Mucosa of gallbladder (tissue), 1 donor: ENCODE results near the gene CDSN. TPM values are rescaled to one million over a fixed set of nuclear protein-coding genes. Genes with fewer than 3 reads are reported as not detected.

ENCODE experiments used
- DNase-seq: peaks from one replicate; pipeline ENCODE4 v3.0.0-alpha.2; 2020; ENCODE audit warnings: low spot score
- total RNA-seq: library from RNA; stranded (reverse); gene quantifications from one replicate; pipeline ENCODE4 v1.2.1, GENCODE V29; 2021
- donor health status: DM: no; HTN: no; CAD: no.

The CDSN gene
- total RNA-seq, 1 donor from 2014 or later = 0.17 TPM

DNA sequence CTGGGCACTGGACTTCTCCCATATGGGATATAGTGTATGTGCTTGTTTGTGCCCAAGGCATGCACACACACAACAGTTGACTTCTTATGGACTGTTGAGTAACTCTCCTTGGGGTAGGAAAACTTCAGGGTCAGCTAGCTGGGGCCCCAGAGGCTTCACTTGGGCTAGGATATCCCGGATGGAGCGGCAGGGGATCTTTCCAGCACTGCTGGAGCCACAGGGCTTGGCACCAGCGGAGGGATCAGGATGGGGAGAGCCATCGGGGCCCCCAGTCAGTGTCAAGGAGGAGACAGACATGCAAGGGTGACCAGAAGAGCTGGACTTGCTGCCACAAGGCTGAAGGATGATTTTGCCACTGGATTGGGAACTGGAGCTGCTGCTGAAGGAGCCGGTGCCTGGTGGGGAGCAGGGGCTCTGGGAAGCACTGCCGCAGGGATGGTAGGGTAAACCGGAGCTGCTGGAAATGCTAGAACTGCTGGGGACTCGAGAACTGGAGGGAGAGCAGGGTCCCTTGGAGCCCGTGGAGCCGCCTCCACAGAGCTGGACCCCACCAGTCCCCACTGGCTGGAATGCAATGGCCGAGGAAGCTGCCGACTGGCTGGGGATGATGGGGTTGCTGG is 4.2 kb downstream of the CDSN start:
- DNase-seq = no peak

DNA sequence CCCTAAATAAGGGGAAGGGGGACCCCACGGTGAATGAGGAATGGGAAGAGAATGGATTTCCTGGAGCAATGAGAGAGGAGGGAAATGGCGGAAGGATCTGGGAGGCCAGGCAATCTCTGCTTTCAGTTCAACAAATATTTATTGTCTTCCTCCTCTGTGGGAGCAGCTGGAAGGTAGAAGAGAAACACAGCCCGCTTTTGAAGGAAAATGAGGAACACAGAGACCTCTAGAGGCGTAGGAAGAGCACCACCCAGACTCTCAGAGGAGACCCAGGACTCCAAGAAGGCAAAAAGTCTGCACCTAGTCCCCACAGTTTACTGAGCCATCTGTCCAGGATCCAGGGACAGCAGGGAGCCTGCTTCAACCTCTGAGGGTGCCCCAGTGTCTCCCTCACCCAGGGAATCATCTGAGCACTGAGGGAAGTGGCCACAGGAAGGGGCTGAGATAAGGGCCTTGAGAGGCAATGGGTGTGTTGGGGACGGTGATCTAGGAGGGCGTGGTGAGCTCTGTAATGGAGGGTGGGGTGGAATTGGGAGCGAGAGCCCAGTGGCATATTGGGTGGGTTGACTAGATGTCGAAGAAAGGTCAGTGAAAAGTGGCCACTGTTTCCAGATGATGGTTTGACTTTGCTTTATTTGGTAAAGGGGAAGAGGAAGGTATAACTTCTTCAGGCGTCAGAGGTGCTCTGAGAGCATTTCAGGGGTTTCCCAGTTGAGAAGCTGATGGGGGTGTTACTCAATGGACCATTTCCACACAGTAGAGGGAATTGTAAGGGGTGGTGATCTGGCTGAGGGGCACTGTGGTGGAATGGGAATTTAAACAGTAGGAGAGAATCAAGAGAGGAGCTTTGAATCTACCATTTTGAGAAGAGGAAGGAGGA is 5.0 kb downstream of the CDSN start:
- peak; percentile 31 for DNase-seq

DNA sequence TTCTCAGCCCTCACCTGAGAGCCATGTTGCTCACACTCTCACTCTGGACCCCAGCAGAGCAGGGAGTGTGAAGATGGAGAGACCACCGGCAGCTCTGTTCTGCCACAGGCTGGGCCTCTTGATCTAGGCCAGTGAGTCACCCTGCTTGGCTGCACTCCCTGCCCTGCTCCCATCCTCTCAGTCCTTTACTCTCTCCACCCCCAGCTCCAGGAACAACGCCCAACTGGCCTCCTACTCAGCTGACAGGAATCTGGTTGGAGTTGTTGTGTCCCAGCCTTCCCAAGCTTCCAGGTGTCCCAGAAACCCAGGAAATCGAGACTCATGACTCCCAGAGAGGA is 5.7 kb downstream of the CDSN start, which contains the start of gene PSORS1C1:
Gene PSORS1C1, plus strand, starts transcription at position 260 of the 338 bp plus-strand sequence. CDS start 14,833 bp downstream, outside the sequence.
- peak; percentile 85 for DNase-seq

DNA sequence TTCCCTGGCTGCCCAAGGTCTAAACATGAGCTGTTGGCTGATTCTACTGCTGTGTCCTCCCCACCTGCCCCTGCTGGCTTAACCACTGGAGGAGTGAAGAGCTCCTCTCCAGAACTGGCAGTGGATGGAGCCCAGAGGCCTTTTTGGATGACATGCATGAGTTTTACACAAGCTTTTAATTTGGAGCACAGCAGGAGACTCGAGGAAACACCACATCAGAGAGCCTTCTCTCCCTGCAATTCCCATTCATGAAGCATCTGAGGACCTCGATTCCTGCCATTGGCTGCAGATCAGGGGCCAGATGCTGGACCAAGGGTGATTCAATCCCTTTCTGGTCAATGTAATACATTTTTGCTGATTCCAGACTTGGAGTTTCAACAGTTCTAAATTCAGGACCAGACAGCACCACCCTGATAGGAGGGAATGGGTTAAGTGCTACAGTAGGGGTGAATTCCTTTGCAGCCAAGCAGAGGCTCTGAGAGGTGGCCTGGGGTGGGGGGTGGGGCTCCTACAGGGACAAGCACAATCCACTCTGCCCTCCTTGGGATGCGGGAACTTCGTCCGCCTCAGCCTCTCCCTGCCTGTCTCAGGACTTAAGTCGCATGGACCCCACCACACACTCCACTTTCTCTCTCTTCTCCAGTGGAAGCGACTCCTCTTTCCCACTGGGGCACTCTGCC is 6.2 kb downstream of the CDSN start:
- no peak for DNase-seq

DNA sequence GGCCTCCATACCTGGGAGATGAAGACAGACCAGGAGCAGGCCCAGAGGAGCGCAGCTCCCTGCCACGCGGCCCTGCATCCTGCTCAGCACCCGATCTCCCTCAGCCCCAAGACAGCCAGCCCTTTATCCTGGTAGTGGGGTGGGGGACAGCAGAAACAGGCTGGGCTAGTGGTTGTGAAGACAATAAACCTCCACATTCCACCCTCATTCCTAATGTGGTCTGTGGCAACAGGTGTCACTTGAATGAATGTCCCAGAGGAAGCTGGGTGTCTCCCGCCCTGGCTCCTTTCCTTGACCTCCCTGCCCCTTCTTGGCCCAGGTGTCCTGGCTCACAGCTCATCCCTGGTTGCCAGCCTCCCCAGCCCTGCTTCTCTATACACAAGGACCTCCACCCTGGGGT is 7.8 kb downstream of the CDSN start, which contains the start of gene C6orf15:
Gene C6orf15, minus strand, starts transcription at position 98 of the 400 bp plus-strand sequence. Its CDS starts 20 bp downstream, at position 78.
- DNase-seq = no peak

DNA sequence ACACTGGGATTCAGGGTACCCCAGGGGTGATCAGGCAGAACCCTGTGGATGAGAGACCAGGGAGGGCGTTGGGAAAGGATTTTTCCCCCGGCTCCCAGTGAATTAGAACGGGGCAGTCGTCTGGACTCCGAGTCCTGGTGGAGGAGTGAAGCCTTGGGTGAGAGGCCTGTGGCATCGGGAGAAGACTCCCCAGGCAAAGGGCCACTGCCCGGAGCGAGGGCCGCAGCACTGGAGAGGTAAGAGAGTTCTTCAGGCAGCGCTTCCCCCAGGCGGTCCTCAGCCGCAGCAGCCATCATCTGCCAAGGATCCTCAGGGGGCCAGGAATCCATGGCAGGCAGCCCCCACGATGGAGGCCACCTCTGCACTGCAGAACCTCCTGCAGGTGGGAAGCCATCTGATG is 8.5 kb downstream of the CDSN start:
- DNase-seq = no peak

DNA sequence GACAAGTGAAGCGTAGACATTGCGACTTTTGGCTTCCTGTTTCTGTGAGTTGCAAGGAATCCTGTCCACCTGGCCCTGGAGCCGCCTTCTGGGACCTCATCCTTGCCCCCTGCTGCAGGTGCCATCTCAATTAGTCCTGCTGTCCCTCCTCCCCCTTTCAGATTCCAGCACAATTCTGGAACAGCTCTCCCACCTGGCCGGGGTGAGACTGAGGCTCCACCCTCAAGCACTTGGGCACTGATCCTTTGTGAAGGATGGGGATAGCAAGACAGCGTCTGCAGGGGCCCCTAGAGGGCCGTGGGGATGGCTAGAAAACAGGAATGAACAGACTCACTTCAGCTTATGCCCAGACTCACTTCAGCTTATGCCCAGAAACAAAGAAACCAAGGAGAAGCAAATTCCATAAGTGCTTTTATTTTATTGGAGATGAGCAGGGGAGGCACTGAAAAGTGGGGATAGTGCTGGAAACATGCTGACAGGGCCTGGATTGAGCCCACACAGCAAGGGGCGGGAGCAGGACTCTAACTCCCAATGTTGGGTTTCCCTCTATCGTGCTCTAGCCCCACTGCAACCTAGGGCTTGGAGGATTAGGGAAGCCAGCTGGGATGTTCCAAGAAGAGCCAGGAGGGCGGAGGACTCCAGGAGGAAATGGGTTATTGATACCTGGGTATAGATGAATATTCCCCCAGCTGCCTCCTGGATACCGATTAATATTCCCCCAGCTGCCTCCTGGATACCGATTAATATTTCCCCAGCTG is 9.2 kb downstream of the CDSN start:
- DNase-seq = no peak

DNA sequence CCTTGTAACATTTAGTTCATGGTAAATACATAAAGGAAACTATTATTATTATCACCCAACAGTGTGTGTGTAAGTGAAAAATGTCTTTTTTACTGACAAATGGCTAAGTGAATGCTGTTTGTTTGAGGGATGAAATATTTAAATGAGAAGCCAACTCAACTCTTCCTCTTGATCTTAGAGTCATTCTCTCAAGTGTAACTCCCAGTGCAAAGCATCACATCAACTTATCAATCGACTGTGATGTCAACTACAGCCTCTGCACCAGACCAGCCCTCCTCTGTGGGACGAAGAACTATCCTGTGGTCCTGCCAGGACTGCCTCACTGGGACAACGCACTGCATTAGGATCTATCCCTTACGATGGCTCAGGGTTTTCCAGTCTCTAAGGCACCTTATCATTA is 13.2 kb downstream of the CDSN start:
- DNase-seq = no peak

DNA sequence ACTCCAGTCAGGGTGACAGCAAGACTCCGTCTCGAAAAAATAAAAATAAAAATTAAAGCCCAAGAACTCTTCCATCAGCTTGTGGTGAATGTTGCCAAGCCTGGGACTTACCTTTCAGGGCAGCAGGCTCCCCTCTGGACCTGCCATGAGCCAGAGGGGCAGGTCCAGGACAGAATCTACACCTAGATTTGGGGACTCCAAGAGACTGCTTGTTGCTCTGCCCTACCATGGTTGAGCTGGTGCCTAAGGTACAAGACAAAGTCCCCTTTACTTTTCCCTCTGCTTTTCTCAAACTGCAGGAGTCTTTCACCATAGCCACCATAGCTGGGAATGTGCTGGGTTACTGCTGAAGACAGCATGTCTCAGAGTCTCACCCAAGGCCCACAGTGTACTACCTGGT is 17.1 kb downstream of the CDSN start:
- DNase-seq = no peak

DNA sequence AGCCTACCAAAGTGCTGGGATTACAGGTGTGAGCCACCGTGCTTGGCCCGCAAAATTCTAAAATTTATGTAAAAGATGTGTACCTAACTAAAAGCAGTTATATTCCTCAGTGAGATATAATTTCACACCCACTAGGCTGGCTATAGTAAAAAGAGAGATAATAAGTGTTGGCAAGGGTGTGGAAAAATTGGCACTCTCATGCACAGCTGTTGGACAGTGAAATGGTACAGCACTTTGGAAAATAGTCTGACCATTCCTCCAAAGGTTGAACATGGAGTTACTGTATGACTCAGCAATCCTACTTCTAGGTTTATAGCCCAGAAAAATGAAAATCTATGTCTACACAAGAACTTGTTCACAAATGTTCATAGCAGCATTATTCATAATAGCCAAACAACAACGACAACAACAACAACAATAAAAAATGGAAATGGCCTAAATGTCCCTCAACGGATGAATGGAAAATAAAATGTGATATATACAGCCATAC is 21.8 kb downstream of the CDSN start:
- DNase-seq = no peak

DNA sequence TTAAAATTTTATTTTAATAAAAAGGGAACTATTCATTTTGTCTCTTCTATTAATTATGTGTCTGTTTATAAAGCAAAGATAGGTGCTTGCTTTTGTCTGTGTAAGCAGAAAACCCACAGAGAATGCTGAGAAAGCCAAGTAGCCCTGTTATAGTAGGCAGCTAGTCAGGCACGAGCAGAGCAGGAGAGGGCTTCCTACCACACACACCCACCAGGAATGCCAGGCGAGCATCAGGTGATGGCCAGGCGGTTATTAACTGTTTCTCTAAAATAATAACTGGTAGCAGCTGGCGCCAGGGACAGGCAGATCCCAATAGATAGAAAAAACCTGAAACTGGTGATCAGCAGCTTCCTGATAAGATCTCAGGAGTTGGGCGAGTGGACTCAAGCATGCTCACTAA is 23.6 kb downstream of the CDSN start:
- DNase-seq = no peak

DNA sequence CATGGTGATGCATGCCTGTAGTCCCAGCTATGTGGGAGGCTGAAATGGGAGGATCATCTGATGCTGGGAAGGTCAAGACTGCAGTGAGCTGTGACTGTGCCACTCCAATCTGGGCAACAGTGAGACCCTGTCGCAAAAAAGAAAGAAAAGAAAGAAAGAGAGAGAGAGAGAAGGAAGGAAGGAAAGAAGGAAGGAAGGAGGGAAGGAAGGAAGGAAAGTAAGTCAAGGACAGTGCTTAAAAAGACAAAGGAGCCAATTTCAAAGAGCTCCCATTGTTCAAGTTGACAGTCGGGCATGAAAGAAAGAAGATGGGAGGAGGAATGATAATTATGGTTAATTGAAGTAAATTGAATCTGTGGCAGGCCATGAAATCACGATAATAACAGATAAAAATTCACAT is 24.0 kb downstream of the CDSN start:
- DNase-seq = no peak

DNA sequence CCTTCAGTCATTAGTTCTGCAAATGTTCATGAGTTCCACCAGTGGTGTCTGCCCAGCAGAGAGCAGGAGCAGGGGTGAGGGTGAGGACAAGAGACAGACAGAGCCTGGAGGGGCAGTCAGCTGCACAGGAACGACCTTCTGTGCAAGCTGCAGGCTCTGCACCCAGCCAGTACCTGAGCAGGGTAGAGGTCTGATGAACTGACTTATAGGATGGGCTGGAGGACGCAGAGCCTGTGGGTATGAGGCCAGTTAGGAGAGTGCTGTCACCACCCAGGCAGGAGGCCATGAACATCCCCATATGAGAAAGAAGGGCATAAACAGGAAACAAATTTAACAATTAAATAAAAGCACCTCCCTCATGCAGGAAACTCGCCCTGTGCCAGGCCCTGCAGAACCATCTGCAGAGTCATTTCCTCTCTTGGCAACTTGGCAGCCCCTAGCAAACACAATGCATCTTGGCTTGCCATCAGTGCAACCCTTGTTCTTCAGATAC is 25.8 kb downstream of the CDSN start:
- DNase-seq = peak; percentile 43

DNA sequence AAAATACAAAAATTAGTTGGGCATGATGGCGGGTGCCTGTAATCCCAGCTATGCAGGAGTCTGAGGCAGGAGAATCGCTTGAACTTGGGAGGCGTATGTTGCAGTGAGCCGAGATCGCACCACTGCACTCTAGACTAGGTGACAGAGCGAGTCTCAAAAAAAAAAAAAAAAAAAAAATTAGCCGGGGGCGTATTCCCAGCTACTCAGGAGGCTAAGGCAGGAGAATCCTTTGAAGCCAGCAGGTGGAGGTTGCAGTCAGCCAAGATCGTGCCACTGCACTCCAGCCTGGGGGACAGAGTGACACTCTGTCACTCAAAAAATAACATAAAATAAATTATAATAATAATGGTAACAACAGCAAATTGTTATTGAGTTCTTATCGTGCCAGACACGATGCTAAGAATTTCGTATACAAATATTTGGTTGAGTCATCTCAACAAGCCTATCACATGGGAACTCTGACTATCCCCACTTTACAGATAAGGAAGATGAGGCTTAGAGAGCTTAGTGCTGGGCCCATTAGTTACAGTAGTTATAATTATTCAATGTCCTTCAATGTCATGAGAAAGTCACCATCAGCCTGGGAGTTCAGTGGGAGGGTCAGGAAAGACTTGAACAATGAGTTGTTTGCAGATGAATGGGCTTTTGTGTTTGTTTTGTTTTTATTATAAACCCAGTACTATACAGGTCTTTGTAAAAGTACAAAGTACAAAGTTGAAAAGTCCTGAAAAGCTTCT is 27.3 kb downstream of the CDSN start:
- no peak for DNase-seq

DNA sequence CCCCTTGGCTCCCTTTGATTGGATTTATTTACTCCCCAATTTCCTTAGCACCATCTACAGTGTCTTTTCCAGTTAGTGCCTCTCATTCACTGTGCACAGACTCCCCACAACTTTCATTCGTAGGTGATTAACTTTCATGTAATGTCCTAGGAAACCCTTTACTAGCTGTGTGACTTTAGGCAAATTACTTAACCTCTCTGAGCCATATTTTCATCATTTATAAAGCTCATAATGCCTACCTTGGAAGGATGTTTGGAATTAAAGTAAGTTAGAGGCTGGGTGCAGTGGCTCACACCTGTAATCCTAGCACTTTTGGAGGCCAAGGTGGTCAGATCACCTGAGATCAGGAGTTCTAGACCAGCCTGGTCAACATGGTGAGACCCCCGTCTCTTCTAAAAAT is 28.0 kb downstream of the CDSN start:
- no peak for DNase-seq

DNA sequence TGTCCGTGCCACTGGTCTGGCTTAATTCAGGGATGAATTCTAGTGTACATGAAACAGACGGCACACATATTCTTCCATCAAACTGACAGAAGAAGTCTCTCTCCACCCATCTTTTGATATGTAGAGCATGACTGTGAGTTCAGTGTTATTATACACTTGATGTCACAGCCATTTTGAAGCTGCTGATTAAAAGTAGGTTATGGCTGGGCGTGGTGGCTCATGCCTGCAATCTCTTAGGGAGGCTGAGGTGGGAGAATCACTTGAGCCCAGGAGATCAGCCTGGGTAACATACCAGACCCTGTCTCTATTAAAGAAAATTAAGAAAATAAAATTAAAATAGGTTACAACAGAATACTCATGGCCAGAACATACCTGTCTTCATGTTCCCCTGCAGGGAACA is 28.6 kb downstream of the CDSN start:
- no peak for DNase-seq

DNA sequence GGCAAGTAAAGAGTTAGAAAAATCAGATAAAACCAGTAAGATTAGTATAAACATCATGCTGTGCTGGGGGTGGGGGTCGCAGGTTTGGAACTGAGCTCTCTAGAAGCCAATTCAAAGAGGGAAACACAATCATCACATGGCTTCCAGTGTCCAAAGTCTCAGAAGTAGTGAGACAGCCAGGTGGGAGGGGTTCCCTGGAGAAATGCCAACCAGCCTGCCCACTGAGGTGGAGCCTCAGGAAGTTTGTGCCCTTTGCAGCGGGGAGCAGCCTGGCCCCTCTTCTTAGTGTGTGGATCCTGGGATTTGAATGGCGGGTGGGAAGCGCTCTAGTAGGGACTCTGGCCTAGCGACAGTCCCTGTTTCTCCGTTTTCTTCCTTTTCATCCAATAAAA is 29.3 kb downstream of the CDSN start:
- no peak for DNase-seq

DNA sequence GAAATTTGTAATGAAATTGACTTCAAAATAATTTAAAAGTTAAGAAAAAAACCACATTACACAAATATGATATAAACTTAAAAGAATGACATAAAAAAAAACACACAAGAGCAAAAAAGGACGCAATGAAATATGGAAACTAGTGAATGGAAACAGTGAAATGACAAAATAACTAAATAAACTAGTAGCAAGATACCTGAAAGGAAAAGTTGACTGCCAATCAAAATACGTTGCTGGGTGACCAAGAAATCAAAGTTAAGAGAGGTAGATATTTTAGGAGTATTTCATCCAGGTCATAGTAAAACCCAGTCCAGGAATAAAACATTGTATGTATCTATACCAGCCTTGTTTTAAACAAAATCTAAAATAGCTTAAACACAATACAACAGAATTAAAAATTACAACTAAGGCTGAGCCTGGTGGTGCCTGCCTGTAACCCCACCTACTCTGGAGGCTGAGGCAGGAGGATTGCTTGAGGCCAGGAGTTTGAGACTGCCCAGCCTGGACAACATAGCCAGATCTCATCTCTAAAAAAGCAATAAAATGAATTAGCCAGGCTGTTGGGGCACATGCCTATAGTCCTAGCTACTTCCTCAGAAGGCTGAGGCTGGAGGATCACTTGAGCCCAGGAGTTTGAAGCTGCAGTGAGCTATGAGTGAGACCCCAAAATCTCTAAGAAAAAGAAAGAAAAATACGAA is 29.8 kb downstream of the CDSN start:
- no peak for DNase-seq

DNA sequence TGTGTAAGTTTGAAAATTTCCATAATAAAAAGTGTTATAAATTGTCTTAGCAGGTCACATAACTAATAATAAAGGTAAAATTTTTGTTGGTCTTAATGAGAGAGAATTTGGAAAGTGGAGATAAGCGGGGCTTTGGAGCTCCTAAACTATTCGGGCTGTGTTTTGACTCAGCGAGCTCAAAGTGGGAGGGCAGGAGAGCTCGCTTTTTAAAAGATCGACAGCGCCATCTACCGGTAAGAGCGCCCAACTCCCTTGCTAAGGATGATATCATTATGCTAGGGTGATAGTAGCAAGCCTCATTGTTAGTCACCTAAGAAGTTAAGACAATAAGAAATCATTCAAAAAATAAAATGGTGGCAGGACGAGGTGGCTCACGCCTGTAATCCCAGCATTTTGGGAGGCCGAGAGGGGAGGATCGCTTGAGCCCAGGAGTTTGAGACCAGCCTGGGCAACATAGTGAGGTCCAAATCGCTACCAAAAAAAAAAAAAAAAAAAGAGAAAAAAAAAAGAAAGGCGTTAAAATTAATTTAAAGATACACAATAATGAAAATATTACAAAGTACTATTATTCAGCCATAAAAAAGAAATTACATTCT is 32.7 kb downstream of the CDSN start:
- peak; percentile 91 for DNase-seq
